D341Med (cell line): ENCODE measurements around the gene USP4.
"Not testable (repeated sequence)": the region's sequence is repeated elsewhere in the genome, so short reads cannot be mapped to it uniquely, and the experiment has no call there.

Source experiments
- DNase-seq: peaks from one replicate; pipeline ENCODE4 v3.0.0; 2012; ENCODE audit warnings: low spot score

Gene USP4

GRCh38 chr3:49248840-49249227, 91.0 kb downstream of the USP4 start:
- no peak for DNase-seq

- no peak for DNase-seq
Measured at GRCh38 chr3:49244581-49245205, 95.2 kb downstream of the USP4 start.

GRCh38 chr3:49240091-49240490, 99.8 kb downstream of the USP4 start:
- not testable (repeated sequence) for DNase-seq

GRCh38 chr3:49238274-49239127, 101.4 kb downstream of the USP4 start:
- no peak for DNase-seq

- DNase-seq, result no peak
Measured at GRCh38 chr3:49237344-49237743, 102.5 kb downstream of the USP4 start.

- no peak for DNase-seq
Measured at GRCh38 chr3:49236226-49236625, 103.6 kb downstream of the USP4 start.

GRCh38 chr3:49228817-49229216, 111.0 kb downstream of the USP4 start:
- not testable (repeated sequence) for DNase-seq
